Right kidney (tissue), 9 donors: ENCODE results near the gene CTPS2.
A peak's percentile ranks its signal among the peaks of the same experiment; 100 is the strongest.
"Not testable (repeated sequence)": the region's sequence is repeated elsewhere in the genome, so short reads cannot be mapped to it uniquely, and the experiment has no call there.

Experiments
- DNase-seq: peaks from one replicate; pipeline ENCODE4 v3.0.0-alpha.2; 2016
- long read RNA-seq, 8 donors: transcript quantifications; one replicate each; lab custom pipeline, GENCODE V29; 2026

Gene CTPS2
- long read RNA-seq, donor 1, partial matches to known transcripts, result 0 of 10 reads
- long read RNA-seq, donor 1, other reads (novel, unspliced or antisense), result 0 of 10 reads
- long read RNA-seq, donor 2, partial matches to known transcripts, result 0 of 2 reads
- long read RNA-seq, donor 2, other reads (novel, unspliced or antisense), result 0 of 2 reads
- long read RNA-seq, donor 3, partial matches to known transcripts, result 0 of 1 reads
- long read RNA-seq, donor 3, other reads (novel, unspliced or antisense), result 0 of 1 reads
- long read RNA-seq, donor 4, partial matches to known transcripts, result 7 of 14 reads
- long read RNA-seq, donor 4, other reads (novel, unspliced or antisense), result 0 of 14 reads
- long read RNA-seq, donor 5, partial matches to known transcripts, result 0 of 2 reads
- long read RNA-seq, donor 5, other reads (novel, unspliced or antisense), result 0 of 2 reads
- long read RNA-seq, donor 6, partial matches to known transcripts, result 69 of 95 reads
- long read RNA-seq, donor 6, other reads (novel, unspliced or antisense), result 23 of 95 reads
- long read RNA-seq, donor 7, transcript CTPS2-201 (19 exons, 3,629 nt), result major isoform, 7 of 15 reads
- long read RNA-seq, donor 7, partial matches to known transcripts, result 0 of 15 reads
- long read RNA-seq, donor 7, other reads (novel, unspliced or antisense), result 0 of 15 reads
- long read RNA-seq, donor 8, partial matches to known transcripts, result 0 of 4 reads
- long read RNA-seq, donor 8, other reads (novel, unspliced or antisense), result 0 of 4 reads

DNA sequence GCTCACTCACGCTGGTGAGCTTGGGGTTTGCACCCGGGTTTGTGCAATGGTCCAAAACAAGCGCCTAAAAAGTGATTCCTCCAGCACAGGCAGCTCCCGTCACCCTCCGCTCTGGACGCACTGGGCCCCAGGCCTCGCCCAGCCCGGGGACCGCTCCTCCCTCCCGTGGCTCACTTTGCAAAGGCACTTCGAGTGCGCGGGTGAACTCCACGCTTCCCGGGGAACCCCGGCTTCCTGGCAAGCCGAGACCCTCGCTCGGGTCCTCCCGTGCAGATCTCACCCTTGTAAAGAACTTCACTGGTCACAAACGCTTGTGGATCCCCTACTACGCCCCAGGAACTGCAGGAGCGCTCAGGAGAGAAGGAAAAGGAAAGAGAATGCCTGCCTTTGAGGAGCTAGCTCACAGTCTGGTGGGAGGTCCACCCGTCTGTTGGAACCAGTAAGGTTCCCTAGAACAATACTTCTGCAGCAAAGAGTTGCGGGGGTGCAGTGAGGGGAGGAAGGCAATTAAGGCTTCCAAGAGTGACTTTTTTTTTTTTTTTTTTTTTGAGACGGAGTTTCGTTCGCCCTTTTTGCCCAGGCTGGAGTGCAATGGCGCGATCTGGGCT lies at the start of gene CTPS2:
CTPS2 (minus strand) TSS at position 122 of the 608 bp plus-strand sequence. CDS start 9,767 bp downstream, outside the sequence.
- DNase-seq, result peak; percentile 79

DNA sequence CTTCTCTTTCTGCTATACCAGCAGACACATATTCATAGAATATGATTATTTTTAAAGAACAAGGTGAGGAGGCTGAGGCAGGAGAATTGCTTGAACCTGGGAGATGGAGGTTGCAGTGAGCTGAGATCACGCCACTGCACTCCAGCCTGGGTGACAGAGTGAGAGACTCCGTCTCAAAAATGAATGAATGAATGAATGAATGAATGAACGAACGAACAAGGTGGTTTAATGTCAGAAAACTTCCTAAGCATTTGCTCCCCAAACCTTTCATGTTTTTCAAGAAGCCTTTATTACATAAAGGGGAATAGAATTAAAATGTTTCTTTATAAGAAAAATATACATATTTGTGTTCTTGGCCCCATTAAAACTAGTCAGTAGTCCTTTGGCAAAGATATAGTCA lies 49.0 kb upstream of the CTPS2 start:
- not testable (repeated sequence) for DNase-seq

DNA sequence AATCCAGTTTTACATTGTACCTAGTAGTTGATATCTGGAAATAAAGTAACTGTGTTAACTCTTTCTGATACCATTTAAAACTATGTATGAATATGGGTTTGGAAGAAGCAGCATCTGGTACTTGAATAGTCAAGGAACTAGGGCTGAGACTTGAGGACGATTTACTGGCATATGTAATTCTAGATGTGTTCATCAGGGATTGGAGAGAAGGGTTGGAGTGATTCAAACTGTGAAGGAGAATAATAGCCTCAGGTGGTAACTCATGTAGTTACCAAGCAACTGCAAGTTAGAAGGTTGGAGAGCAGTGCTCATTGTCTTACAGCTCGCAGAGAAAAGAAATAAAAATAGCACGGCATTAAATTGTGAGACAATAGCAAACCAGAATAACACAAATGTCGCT lies 44.3 kb upstream of the CTPS2 start:
- no peak for DNase-seq

GRCh38 chrX:16754019-16754418 lies 41.5 kb upstream of the CTPS2 start:
- no peak for DNase-seq

- DNase-seq, result no peak
Observed at GRCh38 chrX:16750136-16750535, 37.7 kb upstream of the CTPS2 start.

- DNase-seq, result no peak
Observed at GRCh38 chrX:16748425-16748824, 36.0 kb upstream of the CTPS2 start.

GRCh38 chrX:16745659-16746058 lies 33.2 kb upstream of the CTPS2 start:
- no peak for DNase-seq

DNA sequence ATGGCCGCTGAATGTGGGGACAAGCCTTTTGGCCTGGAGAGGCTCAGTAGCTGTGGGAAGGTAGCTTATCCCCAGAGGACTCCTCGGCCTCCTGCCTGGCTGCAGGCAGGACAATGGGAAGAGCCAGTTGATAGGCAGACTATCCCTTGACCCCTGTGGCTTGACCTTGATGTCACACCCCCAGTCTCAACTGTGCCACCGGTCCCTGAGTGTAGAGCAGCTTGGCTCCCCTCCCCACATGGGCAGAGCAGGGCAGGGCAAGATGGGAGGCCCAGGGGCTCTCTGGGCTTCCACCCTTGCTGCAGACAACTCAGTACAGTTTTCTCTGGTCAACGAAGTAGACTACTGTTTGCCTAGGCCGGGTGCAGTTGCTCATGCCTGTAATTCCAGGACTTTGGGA lies 32.6 kb upstream of the CTPS2 start:
- DNase-seq, result no peak

GRCh38 chrX:16743604-16744325 lies 31.3 kb upstream of the CTPS2 start:
- DNase-seq, result no peak

GRCh38 chrX:16739574-16739973 lies 27.1 kb upstream of the CTPS2 start:
- DNase-seq, result no peak

- no peak for DNase-seq
Observed at GRCh38 chrX:16737024-16737423, 24.6 kb upstream of the CTPS2 start.

DNA sequence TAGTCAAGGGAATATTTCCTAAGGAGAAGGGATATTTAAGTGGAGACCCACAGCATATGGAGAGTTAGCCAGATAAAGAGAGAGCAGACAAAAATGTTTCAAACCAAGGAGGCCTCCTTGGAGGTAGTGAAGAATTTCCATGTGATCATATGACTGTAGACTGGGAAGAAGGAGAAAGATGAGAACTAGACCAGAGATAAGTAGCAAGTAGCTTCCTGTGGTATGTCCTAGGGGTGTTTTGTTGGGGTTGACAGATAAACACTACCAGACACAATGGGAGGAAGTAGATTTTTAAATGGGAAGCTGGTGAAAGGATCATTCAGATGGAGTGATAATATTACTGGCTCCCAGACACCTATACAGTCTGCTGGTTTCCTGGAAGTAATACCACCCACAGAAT lies 20.5 kb upstream of the CTPS2 start:
- DNase-seq, result no peak

- DNase-seq, result no peak
Observed at GRCh38 chrX:16730450-16730849, 18.0 kb upstream of the CTPS2 start.

DNA sequence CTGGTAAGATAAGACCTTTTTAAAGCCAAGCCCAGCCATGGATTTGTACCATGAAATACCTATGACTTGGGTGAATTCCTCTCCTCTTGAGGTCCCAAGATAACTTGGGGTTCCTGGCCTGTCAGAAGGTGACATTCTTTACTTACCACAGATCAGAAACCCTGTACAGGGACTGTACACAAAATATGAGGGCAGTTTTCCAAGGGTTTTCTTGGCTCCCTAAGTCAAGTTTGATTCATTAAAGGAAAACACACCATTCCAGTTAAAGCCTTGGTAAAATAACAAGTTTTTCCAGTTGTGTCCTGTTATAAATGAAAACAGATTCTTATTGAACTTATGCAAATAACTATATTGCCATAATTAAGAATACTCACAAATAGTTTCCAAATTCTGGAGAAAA lies 15.2 kb upstream of the CTPS2 start:
- DNase-seq, result no peak

DNA sequence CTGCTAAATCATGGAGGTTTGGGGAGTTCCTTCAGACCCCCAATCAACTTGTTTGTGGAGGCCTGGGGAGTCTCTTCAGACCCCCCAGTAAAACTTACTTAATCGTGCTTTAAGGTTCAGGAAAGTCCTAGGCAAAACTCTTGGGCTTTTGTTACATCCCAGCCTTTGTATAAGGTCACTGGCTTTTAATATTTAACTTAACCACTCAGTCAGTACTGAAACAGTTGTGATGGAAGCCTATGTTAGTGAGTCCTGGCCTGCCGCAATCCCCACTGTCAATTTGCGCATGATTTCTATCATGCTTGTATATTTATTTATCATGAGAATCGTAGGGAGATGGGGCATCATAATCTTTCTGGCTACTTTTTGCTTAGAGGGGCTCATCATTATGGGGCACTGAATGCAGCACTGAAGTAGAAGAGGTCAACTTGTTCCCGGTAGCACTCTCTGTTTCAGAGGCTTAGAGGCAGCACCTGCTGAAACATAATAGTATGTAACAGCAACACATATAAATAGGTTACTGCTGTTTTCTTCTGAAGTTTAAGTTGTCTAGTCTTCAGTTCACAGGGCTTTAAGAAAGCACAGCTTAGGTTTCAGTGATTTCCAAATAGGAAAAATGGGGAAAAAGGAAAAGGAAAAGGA lies 14.0 kb upstream of the CTPS2 start:
- DNase-seq, result peak; percentile 28

DNA sequence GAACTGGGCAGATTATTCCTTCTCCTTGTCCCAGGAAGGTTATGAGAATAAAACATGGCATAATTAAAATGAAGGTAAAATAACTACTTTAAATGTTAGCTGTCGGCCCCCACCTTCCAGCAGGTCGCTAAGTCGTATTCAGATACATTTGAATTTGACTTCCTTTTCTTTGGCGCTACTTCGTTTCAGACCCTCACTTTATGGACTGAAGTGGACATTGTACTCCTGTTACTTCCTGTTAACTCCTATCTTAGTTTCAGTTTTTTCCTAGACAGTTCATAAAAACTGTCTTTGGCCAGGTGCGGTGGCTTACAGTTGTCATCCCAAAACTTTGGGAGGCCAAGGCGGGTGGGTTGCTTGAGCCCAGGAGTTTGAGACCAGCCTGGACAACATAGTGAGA lies 12.6 kb upstream of the CTPS2 start:
- no peak for DNase-seq

- DNase-seq, result no peak
Observed at GRCh38 chrX:16722481-16722880, 10.0 kb upstream of the CTPS2 start.

DNA sequence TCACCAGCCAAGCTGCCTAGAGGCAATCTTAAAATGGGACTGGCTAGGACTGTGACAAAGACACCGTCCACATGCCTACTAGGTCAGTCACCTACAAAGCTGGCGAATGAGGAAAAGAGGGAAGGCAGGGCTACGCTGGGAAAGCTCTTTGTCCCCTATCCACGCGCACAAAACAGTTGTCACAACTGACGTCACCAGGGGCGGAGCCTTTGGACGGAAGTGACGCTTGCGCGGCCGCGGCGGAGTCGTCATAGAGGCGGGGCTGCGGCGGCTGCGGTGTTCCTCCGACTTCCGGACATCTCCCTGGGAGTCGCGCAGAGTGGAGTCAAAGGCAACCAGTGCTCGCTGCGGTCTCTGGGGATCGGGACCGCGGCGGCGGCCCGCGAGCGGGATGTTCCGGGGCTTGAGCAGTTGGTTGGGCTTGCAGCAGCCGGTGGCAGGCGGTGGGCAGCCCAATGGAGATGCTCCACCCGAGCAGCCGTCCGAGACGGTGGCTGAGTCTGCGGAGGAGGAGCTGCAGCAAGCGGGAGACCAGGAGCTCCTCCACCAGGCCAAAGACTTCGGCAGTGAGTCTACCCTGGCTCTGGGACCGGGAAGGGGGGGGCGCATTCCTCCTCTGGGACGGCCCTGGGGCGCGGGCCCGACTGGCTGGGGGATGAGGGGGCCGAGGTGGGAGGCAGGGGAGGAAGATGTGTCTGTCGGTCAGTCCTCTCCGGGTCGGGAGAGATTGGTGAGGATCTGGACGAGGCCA lies 7.0 kb upstream of the CTPS2 start, which contains the start of gene SYAP1:
SYAP1 (plus strand) TSS at position 279 of the 751 bp plus-strand sequence; CDS start at position 392, 113 bp downstream.
- peak; percentile 91 for DNase-seq

DNA sequence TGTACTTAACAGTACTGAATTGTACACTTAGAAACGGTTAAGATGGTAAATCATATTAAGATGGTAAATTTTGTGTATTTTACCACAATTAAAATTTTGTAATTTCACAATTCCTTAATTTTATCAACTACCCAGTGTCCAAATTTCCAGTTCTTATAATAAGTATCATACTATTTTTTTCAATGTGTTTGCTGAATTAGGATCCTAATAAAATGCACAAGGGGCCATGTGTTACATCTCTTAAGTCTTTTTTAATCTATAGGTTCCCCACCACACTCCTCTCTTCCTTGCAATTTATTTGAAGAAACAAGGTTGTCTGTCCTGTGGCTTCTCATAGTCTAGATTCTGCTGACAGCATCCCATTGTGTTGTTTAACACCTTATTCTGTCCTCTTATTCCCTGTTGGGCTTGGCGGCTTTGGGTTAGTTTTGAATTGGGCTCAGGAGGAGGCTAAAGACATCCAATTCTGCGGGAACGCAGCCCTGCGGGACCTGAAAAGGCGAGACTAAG lies 6.4 kb upstream of the CTPS2 start:
- no peak for DNase-seq

GRCh38 chrX:16716451-16716850 lies 4.0 kb upstream of the CTPS2 start:
- not testable (repeated sequence) for DNase-seq

DNA sequence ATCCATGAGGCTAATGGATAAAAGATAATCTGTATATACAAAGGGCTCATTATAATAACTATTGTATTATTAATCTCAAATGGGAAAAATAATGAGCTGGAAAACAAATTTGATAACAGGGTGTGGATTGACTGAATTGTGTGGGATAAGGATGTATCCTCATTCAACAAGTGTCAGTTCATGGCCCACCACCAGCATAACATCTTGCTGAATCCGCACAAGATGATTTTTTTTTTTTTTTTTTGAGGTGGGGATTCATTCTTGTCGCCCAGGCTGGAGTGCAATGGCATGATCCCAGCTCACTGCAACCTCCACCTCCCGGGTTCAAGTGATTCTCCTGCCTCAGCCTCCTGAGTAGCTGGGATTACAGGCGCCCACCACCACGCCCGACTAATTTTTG lies 3.2 kb upstream of the CTPS2 start:
- DNase-seq, result not testable (repeated sequence)
